Heart right ventricle (tissue), 16 donors: Measurements from ENCODE around the gene CHRM1. TPM values are rescaled to one million over a fixed set of nuclear protein-coding genes. Genes with fewer than 3 reads are reported as not detected.
"Not testable (repeated sequence)": the region's sequence is repeated elsewhere in the genome, so short reads cannot be mapped to it uniquely, and the experiment has no call there.

Experiments
- ATAC-seq, 8 donors: fragments of 200-7000 bp; cut with Tn5 transposase; one replicate each; pipeline ENCODE4 v1.9.1; 2020; ENCODE audit warnings: mild to moderate bottlenecking in 8 of 8, moderate library complexity in 8 of 8, moderate number of reproducible peaks in 1 of 8
- DNase-seq, 2 donors: peaks; one replicate each; pipeline ENCODE4 v3.0.0-alpha.2; 2020
- H3K27ac ChIP-seq, 10 donors: fragments of 200-600 bp; sonication (generic) in 2 of 10; one replicate each; pipeline versions ENCODE4 v1.5.0 to v1.8.0; 2020 to 2022; ENCODE audit warnings: mild to moderate bottlenecking in 3 of 10
- H3K27me3 ChIP-seq, 7 donors: fragments of 200-600 bp; one replicate each; pipeline ENCODE4 v1.8.0; 2021 to 2022; ENCODE audit warnings: mild to moderate bottlenecking in 2 of 7
- H3K36me3 ChIP-seq, 9 donors: fragments of 200-600 bp; sonication (generic) in 1 of 9; one replicate each; pipeline versions ENCODE4 v1.5.0 to v1.8.0; 2020 to 2022; ENCODE audit warnings: mild to moderate bottlenecking in 2 of 9
- H3K4me1 ChIP-seq, 9 donors: fragments of 200-600 bp; sonication (generic) in 1 of 9; one replicate each; pipeline versions ENCODE4 v1.5.0 to v1.8.0; 2020 to 2022; ENCODE audit warnings: mild to moderate bottlenecking in 4 of 9
- H3K4me3 ChIP-seq, 10 donors: fragments of 200-600 bp; sonication (generic) in 2 of 10; one replicate each; pipeline versions ENCODE4 v1.5.0 to v1.8.0; 2020 to 2022; ENCODE audit warnings: mild to moderate bottlenecking in 7 of 10, moderate library complexity in 2 of 10
- H3K9me3 ChIP-seq, 11 donors: fragments of 200-600 bp in 10 of 11; sonication (generic) in 2 of 11; one replicate each; pipeline versions ENCODE4 v1.5.0 to v1.8.0; 2013 to 2022; ENCODE audit warnings: mild to moderate bottlenecking in 2 of 11, control low read depth in 1 of 11, moderate library complexity in 1 of 11
- WGBS, 2 donors: extraction: QIAGEN DNeasy Blood & Tissue Kit; methylation state at CpG; one replicate each; pipeline ENCODE4 v1.1.7; 2013; ENCODE audit warnings: inconsistent platforms in 1 of 2; 5-methylcytosine and 5-hydroxymethylcytosine counted together
- intact Hi-C, 10 donors: fragments of 100-400 bp; cut with DNase I; formaldehyde crosslinking; loops; one replicate each; pipeline versions ENCODE4 v1.11.1 to v1.14.2; 2022
- polyA plus RNA-seq, 2 donors: library from polyadenylated mRNA; stranded (reverse); fragments of 200-250 nt; gene quantifications; one replicate each; pipeline ENCODE4 v1.2.3, GENCODE V29; 2013
- total RNA-seq, 10 donors: library from RNA; stranded (reverse); fragmentation: NEBNext Ultra II Directional in 3 of 10; extraction: Animal tissue kit (Norgen Biotek cat#: 25700) in 3 of 10; gene quantifications; one replicate each; pipeline versions ENCODE4 v1.2.1 to v1.2.4, GENCODE V29; 2021 to 2023
- TF ChIP-seq, protein P1 (sequence below), 9 donors: fragments of 200-600 bp; sonication (generic) in 2 of 9; IDR thresholded peaks; one replicate each; pipeline versions ENCODE4 v1.5.0 to v1.8.0; 2021 to 2022; ENCODE audit warnings: antibody characterized with exemption in 9 of 9, mild to moderate bottlenecking in 5 of 9, moderate library complexity in 1 of 9
- donor health status: Arrhythmogenic right ventricular cardiomyopathy.
- donor health status: ischemic (EF 13 %, LVEDD 7.1; RV severe dilation, severe dysfunction).
- donor health status: healthy with polysubstance abuse.
- donor health status: DM: no; HTN: yes; CAD: no.
- donor health status: DM: no; HTN: no; CAD: no.
- donor health status: ischemic (EF 25% LVEDD 6.9; RV normal size, moderate dysfunction).
- donor health status: ischemic (EF 25% LVEDD 5.7; RV mildly dilated, moderate dysfunction).
- donor health status: healthy.
- donor health status: DM: yes; HTN: yes; CAD: no.
- donor health status: Ischemic cardiomyopathy.
- donor health status: ischemic (EF 35%, LVEDD 5.7; RV mildly dilated, moderate dysfunction).
- donor health status: nonischemic (EF 11% LVEDD 7.7; RV severe dilation, severe dysfunction).
- donor health status: DM: yes; HTN: yes; CAD: no.
- donor health status: PGD.
- donor health status: ischemic (EF 29% LVEDD 5.4; RV normal size, mild dysfunction).
- donor health status: nonischemic (EF 23%, LVEDD 6.1; RV moderate dilation, normal function).

Gene CHRM1
- total and polyA plus RNA-seq, 12 donors, result not detected

DNA sequence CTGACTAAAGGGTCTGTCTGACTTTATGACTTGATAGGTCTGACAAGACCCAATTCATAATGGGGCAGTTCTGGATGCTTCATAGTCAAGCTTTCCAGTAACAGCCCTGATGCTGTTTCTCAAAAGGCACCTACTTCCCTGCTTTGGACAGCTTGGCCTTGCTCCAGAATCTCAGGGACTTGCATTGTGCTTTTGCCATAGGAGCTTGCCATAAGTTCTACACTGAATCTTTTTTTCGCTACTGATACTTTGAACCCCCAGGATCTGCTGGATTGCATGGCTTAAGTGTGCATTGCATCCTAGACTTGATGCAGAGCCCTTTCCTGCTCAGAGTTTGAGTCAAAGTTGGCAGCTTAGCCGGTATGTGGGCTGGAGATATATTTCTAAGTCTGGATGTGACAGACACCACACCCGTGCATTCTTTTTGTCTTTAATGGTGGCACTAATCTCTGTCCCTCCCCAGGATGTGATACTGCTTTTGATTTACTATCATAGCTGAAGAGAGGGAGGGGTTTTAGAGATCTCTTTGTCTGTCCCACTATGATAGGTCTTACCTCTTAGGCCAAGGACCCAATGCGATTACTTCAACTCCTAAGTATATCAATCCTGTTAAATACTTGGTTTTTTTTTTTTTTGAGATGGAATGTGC is 57.4 kb downstream of the CHRM1 start:
- Histone ChIP-seq H3K27ac (no peak overlapping the region), H3K4me1 (peaks cover 0 to 11% (median 0%) of the 10 kb centered on the region in 9 donors), H3K27me3 (no peaks in the 10 kb centered on the region), H3K4me3 (no peak overlapping the region), H3K9me3 (no peaks in the 10 kb centered on the region), H3K36me3 (no peaks in the 10 kb centered on the region)
- ATAC-seq (peak in 1 of 8 donors; percentile 35), DNase-seq (no peak)
- TF ChIP-seq, protein P1, sequence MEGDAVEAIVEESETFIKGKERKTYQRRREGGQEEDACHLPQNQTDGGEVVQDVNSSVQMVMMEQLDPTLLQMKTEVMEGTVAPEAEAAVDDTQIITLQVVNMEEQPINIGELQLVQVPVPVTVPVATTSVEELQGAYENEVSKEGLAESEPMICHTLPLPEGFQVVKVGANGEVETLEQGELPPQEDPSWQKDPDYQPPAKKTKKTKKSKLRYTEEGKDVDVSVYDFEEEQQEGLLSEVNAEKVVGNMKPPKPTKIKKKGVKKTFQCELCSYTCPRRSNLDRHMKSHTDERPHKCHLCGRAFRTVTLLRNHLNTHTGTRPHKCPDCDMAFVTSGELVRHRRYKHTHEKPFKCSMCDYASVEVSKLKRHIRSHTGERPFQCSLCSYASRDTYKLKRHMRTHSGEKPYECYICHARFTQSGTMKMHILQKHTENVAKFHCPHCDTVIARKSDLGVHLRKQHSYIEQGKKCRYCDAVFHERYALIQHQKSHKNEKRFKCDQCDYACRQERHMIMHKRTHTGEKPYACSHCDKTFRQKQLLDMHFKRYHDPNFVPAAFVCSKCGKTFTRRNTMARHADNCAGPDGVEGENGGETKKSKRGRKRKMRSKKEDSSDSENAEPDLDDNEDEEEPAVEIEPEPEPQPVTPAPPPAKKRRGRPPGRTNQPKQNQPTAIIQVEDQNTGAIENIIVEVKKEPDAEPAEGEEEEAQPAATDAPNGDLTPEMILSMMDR (IDR thresholded peaks at IDR 0.05), result no peak
- WGBS, 2 donors, result 51 to 62% methylated on average over 4 of the region's 4 CpGs
- intact Hi-C loops, result loop anchor here in 8 of 10 donors (2.0 to 10.0 kb wide), 7 partner anchors 77 to 479 kb away; partner anchors contain the start of genes TMEM179B (in 7 of the 8) and SCGB1A1 (in 1 of the 8)

DNA sequence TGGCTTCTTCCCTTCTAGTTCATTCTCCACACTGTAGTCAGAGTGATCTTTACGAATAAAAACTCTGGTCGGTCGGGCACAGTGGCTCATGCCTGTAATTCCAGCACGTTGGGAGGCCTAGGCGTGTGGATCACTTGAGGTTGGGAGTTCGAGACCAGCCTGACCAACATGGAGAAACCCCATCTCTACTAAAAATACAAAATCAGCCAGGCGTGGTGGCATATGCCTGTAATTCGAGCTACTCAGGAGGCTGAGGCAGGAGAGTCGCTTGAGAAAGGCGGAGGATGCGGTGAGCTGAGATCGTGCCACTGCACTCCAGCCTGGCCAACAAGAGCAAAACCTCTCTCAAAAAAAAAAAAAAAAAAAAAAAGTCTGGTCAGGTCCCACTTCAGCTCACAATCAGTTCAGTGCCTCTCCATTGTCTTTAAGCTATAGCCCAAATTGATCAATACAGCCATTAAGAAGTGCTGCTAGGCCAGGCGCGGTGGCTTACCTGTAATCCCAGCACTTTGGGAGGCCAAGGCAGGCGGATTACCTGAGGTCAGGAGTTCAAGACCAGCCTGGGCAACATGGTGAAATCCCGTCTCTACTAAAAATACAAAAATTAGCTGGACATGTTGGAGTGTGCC is 59.5 kb downstream of the CHRM1 start:
- not testable (repeated sequence) for H3K9me3 ChIP-seq, DNase-seq, H3K27me3 ChIP-seq, H3K27ac ChIP-seq, H3K36me3 ChIP-seq, ATAC-seq, H3K4me3 ChIP-seq
- WGBS, 2 donors, result 91% methylated on average over 16 of the region's 16 CpGs
- intact Hi-C loops, result loop anchor here in 9 of 10 donors (1.0 to 10.0 kb wide), 8 partner anchors 74 to 477 kb away; partner anchors contain the start of genes TMEM179B (in 7 of the 9) and SCGB1A1 (in 1 of the 9)
- peaks cover 0 to 18% (median 0%) of the 10 kb centered on the region in 9 donors for H3K4me1 ChIP-seq

DNA sequence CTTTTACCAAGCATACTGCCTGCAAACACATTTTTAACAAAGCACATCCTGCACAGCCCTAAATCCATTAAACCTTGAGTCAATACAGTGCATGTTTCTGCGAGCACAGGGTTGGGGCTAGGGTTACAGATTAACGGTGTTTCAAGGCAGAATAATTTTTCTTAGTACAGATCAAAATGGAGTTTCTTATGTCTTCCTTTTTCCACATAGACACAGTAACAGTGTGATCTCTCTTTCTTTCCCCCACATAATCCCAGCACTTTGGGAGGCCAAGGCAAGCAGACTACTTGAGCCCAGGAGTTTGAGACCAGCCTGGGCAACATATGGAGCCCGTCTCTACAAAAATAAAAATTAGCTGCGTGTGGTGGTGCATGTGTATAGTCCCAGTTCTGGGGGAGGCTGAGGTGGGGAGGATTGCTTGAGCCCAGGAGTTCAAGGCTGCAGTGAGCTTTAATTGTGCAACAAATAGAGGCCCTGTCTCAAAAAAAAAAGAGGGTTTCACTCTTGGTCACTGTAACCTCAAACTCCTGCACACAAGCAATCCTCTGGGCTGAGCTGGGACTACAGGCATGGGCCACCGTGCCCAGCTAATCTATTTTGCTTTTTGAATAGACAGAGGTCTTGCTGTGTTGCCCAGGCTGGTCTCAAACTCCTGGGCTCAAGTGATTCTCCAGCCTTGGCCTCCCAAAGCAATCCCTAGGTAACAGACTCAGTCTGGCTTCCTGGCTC is 60.2 kb downstream of the CHRM1 start:
- WGBS, 2 donors, result 68 to 72% methylated on average over 5 of the region's 5 CpGs
- Histone ChIP-seq H3K36me3 (no peaks in the 10 kb centered on the region), H3K27ac (no peak overlapping the region), H3K4me3 (no peak overlapping the region), H3K4me1 (peaks cover 0 to 24% (median 6%) of the 10 kb centered on the region in 9 donors), H3K9me3 (no peaks in the 10 kb centered on the region), H3K27me3 (no peaks in the 10 kb centered on the region)
- TF ChIP-seq, protein P1 (IDR thresholded peaks at IDR 0.05), result no peak
- DNase-seq, result no peak
- no peak for ATAC-seq
- intact Hi-C loops, result loop anchor here in 8 of 10 donors (5.0 to 10.0 kb wide), 6 partner anchors 74 to 476 kb away; partner anchors contain the start of genes TMEM179B (in 5 of the 8) and SCGB1A1 (in 1 of the 8)

DNA sequence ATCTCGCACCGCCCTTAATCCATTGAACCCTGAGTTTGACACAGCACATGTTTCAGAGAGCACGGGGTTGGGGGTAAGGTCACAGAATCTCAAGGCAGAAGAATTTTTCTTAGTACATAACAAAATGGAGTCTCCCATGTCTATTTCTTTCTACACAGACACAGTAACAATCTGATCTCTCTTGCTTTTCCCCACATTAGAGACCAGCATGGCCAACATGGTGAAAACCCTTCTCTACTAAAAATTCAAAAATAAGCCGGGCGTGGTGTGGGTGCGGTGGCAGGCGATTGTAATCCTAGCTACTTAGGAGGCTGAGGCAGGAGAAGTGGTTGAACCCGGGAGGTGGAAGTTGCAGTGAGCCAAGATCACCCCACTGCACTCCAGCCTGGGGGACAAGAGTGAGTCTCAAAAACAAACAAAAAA is 61.9 kb downstream of the CHRM1 start:
- not testable (repeated sequence) for ATAC-seq, H3K27me3 ChIP-seq, H3K36me3 ChIP-seq, H3K4me3 ChIP-seq, DNase-seq, H3K27ac ChIP-seq, H3K9me3 ChIP-seq
- WGBS, 2 donors, result 89 to 92% methylated on average over 8 of the region's 8 CpGs
- intact Hi-C loops, result loop anchor here in 3 of 10 donors (5.0 to 10.0 kb wide), 3 partner anchors 72 to 284 kb away; partner anchors contain the start of genes TMEM179B (in 2 of the 3), EEF1G (in 1 of the 3) and TUT1 (in 1 of the 3)
- H3K4me1 ChIP-seq, result peaks cover under 1 to 31% (median 15%) of the 10 kb centered on the region in 9 donors

Other genes starting within 250 kb of the CHRM1 start
- 1 to 10 TPM; 3.9 to 9.5 (median 5.5) TPM for gene UQCC3, start 249.7 kb downstream of the CHRM1 start, total RNA-seq
- 10 to 100 TPM; 18.0 to 23.0 TPM for gene UQCC3, start 249.7 kb downstream of the CHRM1 start, polyA plus RNA-seq
- gene LBHD1, start 249.1 kb downstream of the CHRM1 start, total RNA-seq, result 1 to 10 TPM; 1.6 to 4.9 (median 3.0) TPM
- 1 to 10 TPM; 1.6 to 6.4 TPM for gene LBHD1, start 249.1 kb downstream of the CHRM1 start, polyA plus RNA-seq
- gene UBXN1, start 242.3 kb downstream of the CHRM1 start, total RNA-seq, result 100 to 1,000 TPM in 1 of 10 donors, 10 to 100 TPM in 9; 57.8 to 100 (median 81.2) TPM
- 100 to 1,000 TPM in 1 of 2 donors, 10 to 100 TPM in 1; 83.1 to 175 TPM for gene UBXN1, start 242.3 kb downstream of the CHRM1 start, polyA plus RNA-seq
- gene LRRN4CL, start 231.8 kb downstream of the CHRM1 start, total RNA-seq, result 1 to 10 TPM; 2.0 to 9.5 (median 2.6) TPM
- gene LRRN4CL, start 231.8 kb downstream of the CHRM1 start, polyA plus RNA-seq, result 1 to 10 TPM; 1.9 to 2.8 TPM
- gene BSCL2, start 213.9 kb downstream of the CHRM1 start, total RNA-seq, result 10 to 100 TPM in 9 of 10 donors, 1 to 10 TPM in 1; 8.5 to 26.8 (median 15.7) TPM
- gene BSCL2, start 213.9 kb downstream of the CHRM1 start, polyA plus RNA-seq, result 10 to 100 TPM; 31.4 to 83.0 TPM
- under 1 TPM in 4 of 10 donors, not detected in 6; 0.26 to 0.34 (median 0.31) TPM for gene GNG3, start 213.7 kb downstream of the CHRM1 start, total RNA-seq
- gene GNG3, start 213.7 kb downstream of the CHRM1 start, polyA plus RNA-seq, result under 1 TPM in 1 of 2 donors, not detected in 1; 0.16 TPM
- gene HNRNPUL2, start 193.9 kb downstream of the CHRM1 start, total RNA-seq, result 10 to 100 TPM; 26.9 to 40.9 (median 33.4) TPM
- 10 to 100 TPM; 21.4 to 35.3 TPM for gene HNRNPUL2, start 193.9 kb downstream of the CHRM1 start, polyA plus RNA-seq
- 10 to 100 TPM in 9 of 10 donors, 1 to 10 TPM in 1; 9.4 to 16.2 (median 12.9) TPM for gene TTC9C, start 192.9 kb downstream of the CHRM1 start, total RNA-seq
- 10 to 100 TPM; 20.3 to 20.8 TPM for gene TTC9C, start 192.9 kb downstream of the CHRM1 start, polyA plus RNA-seq
- 10 to 100 TPM in 4 of 10 donors, 1 to 10 TPM in 6; 7.5 to 14.9 (median 9.6) TPM for gene ZBTB3, start 167.2 kb downstream of the CHRM1 start, total RNA-seq
- 1 to 10 TPM; 2.2 to 8.6 TPM for gene ZBTB3, start 167.2 kb downstream of the CHRM1 start, polyA plus RNA-seq
- gene POLR2G, start 159.8 kb downstream of the CHRM1 start, total RNA-seq, result 10 to 100 TPM; 30.9 to 57.0 (median 42.9) TPM
- gene POLR2G, start 159.8 kb downstream of the CHRM1 start, polyA plus RNA-seq, result 100 to 1,000 TPM in 1 of 2 donors, 10 to 100 TPM in 1; 42.1 to 134 TPM
- gene TAF6L, start 150.0 kb downstream of the CHRM1 start, total RNA-seq, result 10 to 100 TPM in 3 of 10 donors, 1 to 10 TPM in 7; 7.7 to 14.7 (median 9.0) TPM
- gene TAF6L, start 150.0 kb downstream of the CHRM1 start, polyA plus RNA-seq, result 10 to 100 TPM; 12.7 to 18.9 TPM
- 10 to 100 TPM in 8 of 10 donors, 1 to 10 TPM in 2; 9.4 to 27.2 (median 17.4) TPM for gene TMEM179B, start 134.0 kb downstream of the CHRM1 start, total RNA-seq
- gene TMEM179B, start 134.0 kb downstream of the CHRM1 start, polyA plus RNA-seq, result 10 to 100 TPM; 24.8 to 54.4 TPM
- 10 to 100 TPM; 21.9 to 28.6 (median 23.5) TPM for gene TMEM223, start 129.4 kb downstream of the CHRM1 start, total RNA-seq
- 10 to 100 TPM; 30.9 to 75.3 TPM for gene TMEM223, start 129.4 kb downstream of the CHRM1 start, polyA plus RNA-seq
- 10 to 100 TPM; 28.3 to 58.7 (median 36.7) TPM for gene NXF1, start 115.9 kb downstream of the CHRM1 start, total RNA-seq
- gene NXF1, start 115.9 kb downstream of the CHRM1 start, polyA plus RNA-seq, result 10 to 100 TPM; 66.6 to 96.7 TPM
- gene STX5, start 89.3 kb downstream of the CHRM1 start, total RNA-seq, result 10 to 100 TPM; 16.8 to 27.0 (median 19.0) TPM
- 10 to 100 TPM; 13.6 to 31.9 TPM for gene STX5, start 89.3 kb downstream of the CHRM1 start, polyA plus RNA-seq
- not detected for gene TEX54, start 88.5 kb downstream of the CHRM1 start, total RNA-seq
- gene TEX54, start 88.5 kb downstream of the CHRM1 start, polyA plus RNA-seq, result not detected
- 10 to 100 TPM; 17.7 to 31.2 (median 22.9) TPM for gene WDR74, start 81.8 kb downstream of the CHRM1 start, total RNA-seq
- gene WDR74, start 81.8 kb downstream of the CHRM1 start, polyA plus RNA-seq, result 10 to 100 TPM; 48.3 to 62.4 TPM
- gene SLC3A2, start 40.5 kb downstream of the CHRM1 start, total RNA-seq, result 10 to 100 TPM; 32.0 to 78.4 (median 42.6) TPM
- 100 to 1,000 TPM in 1 of 2 donors, 10 to 100 TPM in 1; 36.2 to 110 TPM for gene SLC3A2, start 40.5 kb downstream of the CHRM1 start, polyA plus RNA-seq
- gene SLC22A6, start 63.6 kb upstream of the CHRM1 start, total RNA-seq, result not detected
- gene SLC22A6, start 63.6 kb upstream of the CHRM1 start, polyA plus RNA-seq, result not detected
- gene SLC22A8, start 94.5 kb upstream of the CHRM1 start, total RNA-seq, result not detected
- gene SLC22A8, start 94.5 kb upstream of the CHRM1 start, polyA plus RNA-seq, result not detected
- not detected for gene SLC22A24, start 222.9 kb upstream of the CHRM1 start, total RNA-seq
- not detected for gene SLC22A24, start 222.9 kb upstream of the CHRM1 start, polyA plus RNA-seq